ENCODE data around the gene NFIA.

The NFIA gene

GRCh38 chr1:61183471-61184039 lies 101.2 kb downstream of the NFIA start:
- peak; percentile 31 for DNase-seq (ENCODE audit: low spot score)

- DNase-seq (ENCODE audit: low spot score) = peak; percentile 78
Measured at GRCh38 chr1:61184040-61184713, 101.8 kb downstream of the NFIA start.

GRCh38 chr1:61184714-61185106 lies 102.3 kb downstream of the NFIA start:
- DNase-seq (ENCODE audit: low spot score) = no peak

GRCh38 chr1:61186753-61187152 lies 104.4 kb downstream of the NFIA start:
- DNase-seq (ENCODE audit: low spot score) = no peak

GRCh38 chr1:61187352-61188086 lies 105.2 kb downstream of the NFIA start:
- DNase-seq (ENCODE audit: low spot score) = no peak

- DNase-seq (ENCODE audit: low spot score) = no peak
Measured at GRCh38 chr1:61190153-61190552, 107.8 kb downstream of the NFIA start.

GRCh38 chr1:61190618-61191432 lies 108.5 kb downstream of the NFIA start:
- no peak for DNase-seq (ENCODE audit: low spot score)

- DNase-seq (ENCODE audit: low spot score) = no peak
Measured at GRCh38 chr1:61191433-61191720, 109.0 kb downstream of the NFIA start.

GRCh38 chr1:61192663-61193330 lies 110.4 kb downstream of the NFIA start:
- DNase-seq (ENCODE audit: low spot score) = no peak

- DNase-seq (ENCODE audit: low spot score) = no peak
Measured at GRCh38 chr1:61193808-61194207, 111.4 kb downstream of the NFIA start.

GRCh38 chr1:61198554-61198953 lies 116.2 kb downstream of the NFIA start:
- DNase-seq (ENCODE audit: low spot score) = no peak

- no peak for DNase-seq (ENCODE audit: low spot score)
Measured at GRCh38 chr1:61201035-61201434, 118.7 kb downstream of the NFIA start.

- peak; percentile 10 for DNase-seq (ENCODE audit: low spot score)
Measured at GRCh38 chr1:61202854-61203598, 120.7 kb downstream of the NFIA start.

- no peak for DNase-seq (ENCODE audit: low spot score)
Measured at GRCh38 chr1:61204528-61204927, 122.2 kb downstream of the NFIA start.

- no peak for DNase-seq (ENCODE audit: low spot score)
Measured at GRCh38 chr1:61207416-61207815, 125.1 kb downstream of the NFIA start.

- DNase-seq (ENCODE audit: low spot score) = no peak
Measured at GRCh38 chr1:61208172-61208571, 125.8 kb downstream of the NFIA start.

- DNase-seq (ENCODE audit: low spot score) = no peak
Measured at GRCh38 chr1:61208831-61209230, 126.5 kb downstream of the NFIA start.

- no peak for DNase-seq (ENCODE audit: low spot score)
Measured at GRCh38 chr1:61210435-61211154, 128.2 kb downstream of the NFIA start.

- no peak for DNase-seq (ENCODE audit: low spot score)
Measured at GRCh38 chr1:61213245-61214011, 131.1 kb downstream of the NFIA start.

GRCh38 chr1:61215119-61215518 lies 132.8 kb downstream of the NFIA start:
- DNase-seq (ENCODE audit: low spot score) = no peak
